Fibroblast of lung (primary cell): ENCODE measurements around the gene ARHGAP6. TPM values are rescaled to one million over a fixed set of nuclear protein-coding genes. Genes with fewer than 3 reads are reported as not detected.

ENCODE experiments used
- DNase-seq, 2 donors: peaks; one replicate each; pipeline versions ENCODE4 v3.0.0 to v3.0.0-alpha.2; 2010; ENCODE audit warnings: low read depth in 2 of 2
- H2AFZ ChIP-seq: 2 replicates; pipeline ENCODE4 v1.5.1; 2012; ENCODE audit warnings: low read length, control low read depth, inconsistent platforms
- H3K27ac ChIP-seq: 2 replicates; pipeline ENCODE4 v1.5.1; 2011; ENCODE audit warnings: low read length, control low read depth; ENCODE audit not compliant: insufficient read depth
- H3K27me3 ChIP-seq: 2 replicates; pipeline ENCODE4 v1.5.1; 2011; ENCODE audit warnings: mild to moderate bottlenecking, low read length; ENCODE audit not compliant: control insufficient read depth, insufficient read depth
- H3K36me3 ChIP-seq: 2 replicates; pipeline ENCODE4 v1.5.1; 2011; ENCODE audit warnings: low read length; ENCODE audit not compliant: control insufficient read depth, insufficient read depth
- H3K4me1 ChIP-seq: 2 replicates; pipeline ENCODE4 v1.5.1; 2011; ENCODE audit warnings: low read length; ENCODE audit not compliant: control insufficient read depth, insufficient read depth; ENCODE audit errors: extremely low read depth
- H3K4me2 ChIP-seq: 2 replicates; pipeline ENCODE4 v1.5.1; 2011; ENCODE audit warnings: low read length, control low read depth; ENCODE audit not compliant: insufficient read depth; ENCODE audit errors: extremely low read depth
- H3K4me3 ChIP-seq, 4 experiments: fragments of 200-600 bp in 1 of 4; sonication (generic) in 1 of 4; replicated peaks in 1 of 4; 2 replicates each; pipeline ENCODE4 v1.5.1; 2011 to 2016; ENCODE audit warnings: low read length in 4 of 4, low read depth in 3 of 4, mild to moderate bottlenecking in 3 of 4, control low read depth in 2 of 4, inconsistent platforms in 1 of 4, mixed read lengths in 1 of 4; ENCODE audit not compliant: insufficient read depth in 1 of 4; ENCODE audit errors: control extremely low read depth in 1 of 4
- H3K79me2 ChIP-seq: 2 replicates; pipeline ENCODE4 v1.5.1; 2012; ENCODE audit warnings: mild to moderate bottlenecking, low read length, inconsistent platforms; ENCODE audit not compliant: control insufficient read depth, insufficient read depth
- H3K9ac ChIP-seq: 2 replicates; pipeline ENCODE4 v1.5.1; 2011; ENCODE audit warnings: mild to moderate bottlenecking, low read length, control low read depth; ENCODE audit not compliant: insufficient read depth
- H3K9me3 ChIP-seq: 2 replicates; pipeline ENCODE4 v1.5.1; 2012; ENCODE audit warnings: low read depth, low read length; ENCODE audit not compliant: control insufficient read depth, insufficient read depth
- H4K20me1 ChIP-seq: 2 replicates; pipeline ENCODE4 v1.5.1; 2011; ENCODE audit warnings: low read length; ENCODE audit not compliant: control insufficient read depth, insufficient read depth; ENCODE audit errors: extremely low read depth
- CTCF ChIP-seq, 2 donors: IDR thresholded peaks in 1 of 2; conservative IDR thresholded peaks in 1 of 2; 1 replicate in 1 of 2; 2 replicates in 1 of 2; pipeline ENCODE4 v1.5.1; 2011 to 2012; ENCODE audit warnings: low read length in 2 of 2, control low read depth in 1 of 2, inconsistent platforms in 1 of 2, low read depth in 1 of 2, mild to moderate bottlenecking in 1 of 2
- EZH2 ChIP-seq: IDR thresholded peaks from 2 replicates; pipeline ENCODE4 v1.5.1; 2012; ENCODE audit warnings: low read length, control low read depth, mild to moderate bottlenecking; ENCODE audit errors: missing control alignments
- polyA plus RNA-seq, 2 donors: library from polyadenylated mRNA; depleted of rRNA in 1 of 2; stranded (reverse) in 1 of 2; unstranded in 1 of 2; fragments of >200 nt; gene quantifications; 2 replicates each; pipeline ENCODE4 v1.2.1, GENCODE V29; 2011 to 2012; ENCODE audit warnings: missing spikeins in 1 of 2
- total RNA-seq: library from RNA; depleted of rRNA; stranded (reverse); fragments of >200 nt; gene quantifications from 2 replicates; pipeline ENCODE4 v1.2.1, GENCODE V29; 2014

ARHGAP6 gene
- total and polyA plus RNA-seq, 2 donors (not counting 1 experiment from before 2014, with no cell fraction given) = 5.9 to 11.7 TPM

GRCh38 chrX:11209798-11210414, 455.8 kb downstream of the ARHGAP6 start:
- no peak overlapping the region for H2AFZ ChIP-seq
- no peak overlapping the region for H3K9ac ChIP-seq
- no peaks in the 10 kb centered on the region for H3K27me3 ChIP-seq
- DNase-seq = peak in 1 of 2 donors; percentile 4
- no peak for TF ChIP-seq CTCF (conservative IDR thresholded peaks at IDR 0.05 in 1 of 2, IDR thresholded peaks at IDR 0.05 in 1 of 2; ENCODE audit: low read depth in 1 of 2, low read length in 2 of 2)
- no peak for TF ChIP-seq EZH2
- no peaks in the 10 kb centered on the region for H3K9me3 ChIP-seq
- H3K79me2 ChIP-seq = no peaks in the 10 kb centered on the region
- H3K27ac ChIP-seq = no peak overlapping the region
- H3K4me1 ChIP-seq = peaks cover 3% of the 10 kb centered on the region
- no peak overlapping the region for H3K4me3 ChIP-seq
- H3K4me2 ChIP-seq = no peak overlapping the region
- H3K36me3 ChIP-seq = no peaks in the 10 kb centered on the region
- H4K20me1 ChIP-seq = no peaks in the 10 kb centered on the region

- H3K9me3 ChIP-seq = no peaks in the 10 kb centered on the region
- no peaks in the 10 kb centered on the region for H3K36me3 ChIP-seq
- no peak overlapping the region for H3K4me3 ChIP-seq
- no peak overlapping the region for H3K4me2 ChIP-seq
- no peak overlapping the region for H2AFZ ChIP-seq
- no peak overlapping the region for H3K9ac ChIP-seq
- no peak for TF ChIP-seq EZH2
- no peak for TF ChIP-seq CTCF (conservative IDR thresholded peaks at IDR 0.05 in 1 of 2, IDR thresholded peaks at IDR 0.05 in 1 of 2; ENCODE audit: low read depth in 1 of 2, low read length in 2 of 2)
- no peak overlapping the region for H3K27ac ChIP-seq
- no peaks in the 10 kb centered on the region for H3K79me2 ChIP-seq
- no peak for DNase-seq
- no peaks in the 10 kb centered on the region for H3K27me3 ChIP-seq
- H4K20me1 ChIP-seq = no peaks in the 10 kb centered on the region
- H3K4me1 ChIP-seq = peaks cover 3% of the 10 kb centered on the region
Observed at GRCh38 chrX:11206716-11207115, 459.0 kb downstream of the ARHGAP6 start.

GRCh38 chrX:11205796-11206195, 459.9 kb downstream of the ARHGAP6 start:
- peaks cover 3% of the 10 kb centered on the region for H3K4me1 ChIP-seq
- no peaks in the 10 kb centered on the region for H3K79me2 ChIP-seq
- no peaks in the 10 kb centered on the region for H3K9me3 ChIP-seq
- no peak overlapping the region for H3K9ac ChIP-seq
- H3K27me3 ChIP-seq = no peaks in the 10 kb centered on the region
- no peak overlapping the region for H2AFZ ChIP-seq
- no peak overlapping the region for H3K4me3 ChIP-seq
- TF ChIP-seq EZH2 (no peak), CTCF (conservative IDR thresholded peaks at IDR 0.05 in 1 of 2, IDR thresholded peaks at IDR 0.05 in 1 of 2; ENCODE audit: low read depth in 1 of 2, low read length in 2 of 2) (no peak)
- DNase-seq = no peak
- no peaks in the 10 kb centered on the region for H3K36me3 ChIP-seq
- H3K27ac ChIP-seq = no peak overlapping the region
- H3K4me2 ChIP-seq = no peak overlapping the region
- no peaks in the 10 kb centered on the region for H4K20me1 ChIP-seq
